ENCODE measurements around the gene LUC7L3. TPM values are rescaled to one million over a fixed set of nuclear protein-coding genes. Genes with fewer than 3 reads are reported as not detected.

The LUC7L3 gene
- total and polyA plus RNA-seq, 8 donors = 63.4 to 1,211 (median 208) TPM

- Histone ChIP-seq H3K4me3 (no peak overlapping the region), H3K36me3 (peaks cover 47 to 76% (median 69%) of the 10 kb centered on the region in 4 donors), H3K27ac (peak overlapping the region; percentile 41 to 95 (median 86)), H3K27me3 (no peaks in the 10 kb centered on the region), H3K4me1 (peaks cover 30 to 92% (median 56%) of the 10 kb centered on the region in 4 donors), H3K9me3 (no peaks in the 10 kb centered on the region)
- intact Hi-C loops (cut with DNase I; ENCODE audit: low total_unique reads) = loop anchor here (5.0 kb wide), 1 partner anchor 150 kb away; the partner anchor contains the start of gene SPATA20
- peak in 1 of 2 donors; percentile 70 for DNase-seq
- TF ChIP-seq EP300 (IDR thresholded peaks at IDR 0.05) (no peak), CTCF (IDR thresholded peaks at IDR 0.05) (peak in 1 of 7 experiments; percentile 9)
- 34 to 61% (median 50%) methylated on average over 3 of the region's 3 CpGs for WGBS, 5 donors
Measured at GRCh38 chr17:50697062-50697461, 22.3 kb upstream of the LUC7L3 start.

GRCh38 chr17:50697663-50698272 lies 21.6 kb upstream of the LUC7L3 start:
- intact Hi-C loops (cut with DNase I; ENCODE audit: low total_unique reads) = loop anchor here (5.0 kb wide), 1 partner anchor 150 kb away; the partner anchor contains the start of gene SPATA20
- H3K27ac ChIP-seq = peak overlapping the region; percentile 23 to 95 (median 86)
- peaks cover 23 to 87% (median 53%) of the 10 kb centered on the region in 4 donors for H3K4me1 ChIP-seq
- H3K36me3 ChIP-seq = peaks cover 47 to 74% (median 68%) of the 10 kb centered on the region in 4 donors
- TF ChIP-seq POLR2A (IDR thresholded peaks at IDR 0.05) (no peak), EP300 (IDR thresholded peaks at IDR 0.05) (no peak), CTCF (IDR thresholded peaks at IDR 0.05) (no peak), POLR2AphosphoS5 (IDR thresholded peaks at IDR 0.05) (no peak)
- peak in 1 of 2 donors; percentile 50 for DNase-seq
- no peaks in the 10 kb centered on the region for H3K27me3 ChIP-seq
- no peaks in the 10 kb centered on the region for H3K9me3 ChIP-seq
- 27 to 39% (median 33%) methylated on average over 3 of the region's 3 CpGs for WGBS, 5 donors
- no peak overlapping the region for H3K4me3 ChIP-seq

- peak in 1 of 2 donors; percentile 55 for DNase-seq
- H3K27me3 ChIP-seq = no peaks in the 10 kb centered on the region
- intact Hi-C loops (cut with DNase I; ENCODE audit: low total_unique reads) = loop anchor here (5.0 kb wide), 1 partner anchor 152 kb away; the partner anchor contains the start of gene SPATA20
Measured at GRCh38 chr17:50699410-50699809, 20.0 kb upstream of the LUC7L3 start.

GRCh38 chr17:50703162-50703561 lies 16.2 kb upstream of the LUC7L3 start:
- Histone ChIP-seq H3K4me1 (peaks cover 9 to 80% (median 50%) of the 10 kb centered on the region in 4 donors), H3K9me3 (no peaks in the 10 kb centered on the region), H3K4me3 (no peak overlapping the region), H3K36me3 (peaks cover 26 to 36% (median 32%) of the 10 kb centered on the region in 4 donors), H3K27me3 (no peaks in the 10 kb centered on the region), H3K27ac (peak overlapping the region in 4 of 5 donors; percentile 6 to 25 (median 12))
- intact Hi-C loops (cut with DNase I; ENCODE audit: low total_unique reads) = no loop called here
- no peak for DNase-seq
- TF ChIP-seq POLR2AphosphoS5 (IDR thresholded peaks at IDR 0.05) (no peak), EP300 (IDR thresholded peaks at IDR 0.05) (no peak), POLR2A (IDR thresholded peaks at IDR 0.05) (no peak), CTCF (IDR thresholded peaks at IDR 0.05) (no peak)
- WGBS, 5 donors = 75 to 88% (median 83%) methylated on average over 3 of the region's 3 CpGs

More at GRCh38 chr17:50699410-50699809, 20.0 kb upstream of the LUC7L3 start:
- no peaks in the 10 kb centered on the region for H3K9me3 ChIP-seq
- peak overlapping the region; percentile 12 to 95 (median 34) for H3K27ac ChIP-seq
- no peak overlapping the region for H3K4me3 ChIP-seq
- H3K4me1 ChIP-seq = peaks cover 17 to 87% (median 49%) of the 10 kb centered on the region in 4 donors
- TF ChIP-seq POLR2AphosphoS5 (IDR thresholded peaks at IDR 0.05) (no peak), EP300 (IDR thresholded peaks at IDR 0.05) (no peak), POLR2A (IDR thresholded peaks at IDR 0.05) (no peak), CTCF (IDR thresholded peaks at IDR 0.05) (no peak)
- H3K36me3 ChIP-seq = peaks cover 51 to 69% (median 62%) of the 10 kb centered on the region in 4 donors
- 56 to 65% (median 58%) methylated on average over 7 of the region's 7 CpGs for WGBS, 5 donors

Measured in stomach (tissue), 9 donors.